Measurements from ENCODE around the gene MYO1E.

The MYO1E gene

GRCh38 chr15:59087731-59088130, 284.9 kb downstream of the MYO1E start:
- no peaks in the 10 kb centered on the region for H3K27me3 ChIP-seq (replicated peaks)
- no peak overlapping the region for H3K4me3 ChIP-seq (ENCODE audit: low read depth, low read length)
- H3K36me3 ChIP-seq (replicated peaks): peaks cover 39% of the 10 kb centered on the region
- no peak overlapping the region for H3K27ac ChIP-seq
- DNase-seq: no peak
- no peak for TF ChIP-seq CTCF (IDR thresholded peaks at IDR 0.05; ENCODE audit: low read depth, low read length, missing control alignments)
- in situ Hi-C loops (cut with HindIII; ENCODE audit: low pct_ligation_motif_present, low sequenced_read_pairs): no loop called here
